HG02678 (cell line): ENCODE measurements around the gene L3MBTL2.
"Not testable (repeated sequence)": the region's sequence is repeated elsewhere in the genome, so short reads cannot be mapped to it uniquely, and the experiment has no call there.

Experiments used
- ATAC-seq: cut with Tn5 transposase; IDR thresholded peaks from one replicate; pipeline ENCODE4 v1.9.1; 2021; ENCODE audit warnings: mild to moderate bottlenecking, moderate library complexity; ENCODE audit not compliant: unreplicated experiment

Gene L3MBTL2

GRCh38 chr22:41240377-41241132 is 35.4 kb downstream of the L3MBTL2 start, which contains the start of gene CHADL:
TSS of gene CHADL (minus strand) at chr22:41240931. CDS start at chr22:41240881, 50 bp downstream.
- ATAC-seq = no peak

- no peak for ATAC-seq
Observed at GRCh38 chr22:41241133-41241676, 36.1 kb downstream of the L3MBTL2 start.

- ATAC-seq = no peak
Observed at GRCh38 chr22:41242396-41243117, 37.4 kb downstream of the L3MBTL2 start.

- no peak for ATAC-seq
Observed at GRCh38 chr22:41243361-41243760, 38.2 kb downstream of the L3MBTL2 start.

GRCh38 chr22:41245917-41246499 is 40.9 kb downstream of the L3MBTL2 start:
- no peak for ATAC-seq

- ATAC-seq = no peak
Observed at GRCh38 chr22:41247703-41248102, 42.6 kb downstream of the L3MBTL2 start.

- ATAC-seq = no peak
Observed at GRCh38 chr22:41248314-41248713, 43.2 kb downstream of the L3MBTL2 start.

- no peak for ATAC-seq
Observed at GRCh38 chr22:41248758-41249157, 43.6 kb downstream of the L3MBTL2 start.

GRCh38 chr22:41249442-41249841 is 44.3 kb downstream of the L3MBTL2 start:
- no peak for ATAC-seq

- ATAC-seq = no peak
Observed at GRCh38 chr22:41250127-41250526, 45.0 kb downstream of the L3MBTL2 start.

GRCh38 chr22:41252365-41252764 is 47.3 kb downstream of the L3MBTL2 start:
- no peak for ATAC-seq

GRCh38 chr22:41254230-41254629 is 49.1 kb downstream of the L3MBTL2 start:
- no peak for ATAC-seq

GRCh38 chr22:41256254-41257253 is 51.4 kb downstream of the L3MBTL2 start:
- no peak for ATAC-seq

GRCh38 chr22:41257696-41258095 is 52.6 kb downstream of the L3MBTL2 start:
- ATAC-seq = no peak

GRCh38 chr22:41259756-41260155 is 54.6 kb downstream of the L3MBTL2 start:
- ATAC-seq = not testable (repeated sequence)

- ATAC-seq = no peak
Observed at GRCh38 chr22:41260871-41261270, 55.8 kb downstream of the L3MBTL2 start.

GRCh38 chr22:41261541-41262249 is 56.6 kb downstream of the L3MBTL2 start:
- no peak for ATAC-seq

GRCh38 chr22:41262250-41262765 is 57.2 kb downstream of the L3MBTL2 start:
- no peak for ATAC-seq

GRCh38 chr22:41263704-41264103 is 58.6 kb downstream of the L3MBTL2 start:
- no peak for ATAC-seq
